Natural killer cell treated with Interleukin-12 subunit alpha and Interleukin-12 subunit beta and Interleukin-15 and Interleukin-18, amount 100 ng/mL, for 72 hours (primary cell): ENCODE data around the gene ALPP. TPM values are rescaled to one million over a fixed set of nuclear protein-coding genes. Genes with fewer than 3 reads are reported as not detected.
"Not testable (repeated sequence)": the region's sequence is repeated elsewhere in the genome, so short reads cannot be mapped to it uniquely, and the experiment has no call there.

Source experiments
- ATAC-seq, 2 donors: fragments of 150-1000 bp; cut with Tn5 transposase in 1 of 2; sonication (Bioruptor Pico), chemical (Tn5 transposase) in 1 of 2; 2 replicates each; pipeline ENCODE4 v1.10.0; 2021
- DNase-seq: peaks from one replicate; pipeline ENCODE4 v3.0.0; 2022; ENCODE audit warnings: low spot score
- H3K27ac Mint-ChIP-seq, 2 donors: 1 replicate in 1 of 2; 2 replicates in 1 of 2; pipeline ENCODE4 v1.8.0; 2022; ENCODE audit warnings: mixed read lengths in 2 of 2, mild to moderate bottlenecking in 1 of 2, moderate library complexity in 1 of 2
- H3K27me3 Mint-ChIP-seq, 2 donors: 1 replicate in 1 of 2; 2 replicates in 1 of 2; pipeline ENCODE4 v1.8.0; 2022; ENCODE audit warnings: mixed read lengths in 2 of 2
- H3K36me3 Mint-ChIP-seq: one replicate; pipeline ENCODE4 v1.8.0; 2022; ENCODE audit warnings: mixed read lengths
- H3K4me1 Mint-ChIP-seq, 2 donors: 1 replicate in 1 of 2; 2 replicates in 1 of 2; pipeline ENCODE4 v1.8.0; 2022; ENCODE audit warnings: low read depth in 2 of 2, mixed read lengths in 2 of 2, mild to moderate bottlenecking in 1 of 2
- H3K4me3 Mint-ChIP-seq: one replicate; pipeline ENCODE4 v1.8.0; 2022; ENCODE audit warnings: mixed read lengths
- H3K9me3 Mint-ChIP-seq: 2 replicates; pipeline ENCODE4 v1.8.0; 2022; ENCODE audit warnings: mixed read lengths
- total RNA-seq, 2 donors: library from RNA; stranded (reverse); gene quantifications; one replicate each; pipeline ENCODE4 v1.2.3, GENCODE V29; 2022

Gene ALPP
- total RNA-seq, 2 donors from 2014 or later: not detected

GRCh38 chr2:232364806-232365594 lies 13.6 kb upstream of the ALPP start:
- peak in 1 of 2 donors; percentile 17 for ATAC-seq
- H3K36me3 Mint-ChIP-seq, DNase-seq, H3K9me3 Mint-ChIP-seq, H3K4me1 Mint-ChIP-seq, H3K27ac Mint-ChIP-seq, H3K27me3 Mint-ChIP-seq, H3K4me3 Mint-ChIP-seq: not testable (repeated sequence)

DNA sequence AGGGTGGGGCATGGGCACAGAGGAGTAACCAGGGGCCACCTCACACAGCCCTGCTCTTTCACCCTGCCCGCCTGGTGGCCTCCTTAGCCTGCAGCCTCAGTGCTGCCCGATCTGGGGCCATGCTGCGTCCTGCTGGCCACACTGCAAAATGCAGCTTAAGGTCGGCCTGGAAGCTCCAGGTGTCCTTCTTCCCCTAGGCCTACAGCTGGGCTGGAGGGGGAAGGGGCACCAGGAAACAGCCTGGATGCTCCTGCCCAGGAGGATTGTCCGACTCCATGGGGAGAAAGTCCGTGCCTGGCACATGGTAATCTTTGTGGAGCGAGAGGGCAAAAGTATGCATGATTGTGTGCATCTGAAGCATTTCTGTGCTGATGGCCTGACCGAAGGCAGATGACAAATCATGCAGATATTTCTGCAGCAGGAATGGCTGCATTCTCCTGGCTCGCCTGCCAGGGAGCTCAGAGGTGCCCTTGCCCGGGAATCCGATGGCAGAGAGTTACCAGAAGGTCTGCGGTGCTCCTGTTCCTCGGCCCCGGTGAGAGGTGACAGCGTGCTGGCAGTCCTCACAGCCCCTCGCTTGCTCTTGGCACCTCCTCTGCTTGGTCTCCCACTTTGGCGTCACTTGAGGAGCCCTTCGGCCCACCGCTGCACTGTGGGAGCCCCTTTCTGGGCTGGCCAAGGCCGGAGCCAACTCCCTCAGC lies 12.8 kb upstream of the ALPP start:
- Mint-ChIP-seq H3K27me3 (no peaks in the 10 kb centered on the region), H3K4me3 (no peak overlapping the region), H3K9me3 (no peaks in the 10 kb centered on the region), H3K27ac (no peak overlapping the region), H3K36me3 (no peaks in the 10 kb centered on the region), H3K4me1 (peaks cover 7 to 10% of the 10 kb centered on the region in 2 donors)
- ATAC-seq (peak; percentile 63 to 64), DNase-seq (no peak)

- not testable (repeated sequence) for H3K9me3 Mint-ChIP-seq, H3K36me3 Mint-ChIP-seq, H3K4me3 Mint-ChIP-seq, ATAC-seq, H3K4me1 Mint-ChIP-seq, DNase-seq, H3K27me3 Mint-ChIP-seq, H3K27ac Mint-ChIP-seq
Observed at GRCh38 chr2:232366461-232366860, 12.1 kb upstream of the ALPP start.

GRCh38 chr2:232367016-232367415 lies 11.5 kb upstream of the ALPP start:
- Mint-ChIP-seq H3K9me3 (no peaks in the 10 kb centered on the region), H3K27ac (no peak overlapping the region), H3K36me3 (no peaks in the 10 kb centered on the region), H3K4me3 (no peak overlapping the region), H3K27me3 (no peaks in the 10 kb centered on the region), H3K4me1 (peaks cover 7 to 10% of the 10 kb centered on the region in 2 donors)
- ATAC-seq (no peak), DNase-seq (no peak)

GRCh38 chr2:232367591-232368233 lies 10.8 kb upstream of the ALPP start:
- H3K36me3 Mint-ChIP-seq: no peaks in the 10 kb centered on the region
- ATAC-seq: no peak

GRCh38 chr2:232368311-232368731 lies 10.2 kb upstream of the ALPP start:
- Mint-ChIP-seq H3K27me3 (no peaks in the 10 kb centered on the region), H3K27ac (no peak overlapping the region), H3K4me3 (no peak overlapping the region), H3K36me3 (no peaks in the 10 kb centered on the region), H3K9me3 (no peaks in the 10 kb centered on the region), H3K4me1 (peaks cover 7 to 10% of the 10 kb centered on the region in 2 donors)
- ATAC-seq (no peak), DNase-seq (no peak)

More at GRCh38 chr2:232367591-232368233, 10.8 kb upstream of the ALPP start:
- Mint-ChIP-seq H3K27me3 (no peaks in the 10 kb centered on the region), H3K27ac (no peak overlapping the region), H3K9me3 (no peaks in the 10 kb centered on the region), H3K4me1 (peaks cover 7 to 10% of the 10 kb centered on the region in 2 donors), H3K4me3 (no peak overlapping the region)
- no peak for DNase-seq

DNA sequence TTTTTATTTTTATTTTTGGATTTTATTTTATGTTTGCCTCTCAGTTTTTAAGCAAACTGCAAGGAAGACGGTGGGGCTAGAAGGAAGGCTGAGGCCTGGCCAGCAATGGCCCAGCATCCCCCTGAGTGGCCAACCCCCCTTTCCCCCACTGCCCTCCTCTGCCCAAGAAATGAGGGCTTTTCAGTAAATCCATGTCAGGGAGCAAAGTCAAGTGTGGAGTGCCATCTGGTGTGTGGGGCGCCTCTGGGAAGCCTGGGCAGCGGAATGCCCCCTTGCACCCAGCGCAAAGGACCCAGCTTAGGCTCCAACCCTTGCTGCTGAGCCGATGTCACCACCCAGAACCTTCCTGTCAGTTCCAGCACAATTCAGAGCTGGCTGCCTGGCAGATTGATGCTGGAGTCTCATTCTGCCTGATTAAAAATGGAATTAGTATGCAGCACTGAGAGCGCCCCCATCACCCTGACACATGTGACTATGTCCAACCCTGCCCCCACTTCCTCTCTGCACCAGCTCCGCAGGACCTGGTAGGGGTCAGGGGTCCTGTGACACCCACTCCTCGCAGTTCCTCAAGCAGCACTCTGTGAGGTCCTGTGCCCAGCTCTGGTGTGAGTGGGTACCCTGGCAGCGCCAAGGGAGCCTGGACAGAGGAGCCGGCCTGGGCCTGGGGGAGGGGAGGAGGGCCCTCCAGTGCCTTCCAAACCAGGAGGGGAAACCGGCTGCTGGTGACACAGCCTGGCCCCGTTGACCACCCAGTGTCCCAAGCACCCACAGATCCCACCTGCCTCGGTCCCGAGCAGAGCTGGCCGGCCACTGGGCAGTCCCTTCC lies 9.2 kb upstream of the ALPP start:
- Mint-ChIP-seq H3K27me3 (no peaks in the 10 kb centered on the region), H3K36me3 (no peaks in the 10 kb centered on the region), H3K27ac (no peak overlapping the region), H3K4me1 (peaks cover 0 to 2% of the 10 kb centered on the region in 2 donors), H3K9me3 (no peaks in the 10 kb centered on the region), H3K4me3 (no peak overlapping the region)
- DNase-seq (no peak), ATAC-seq (peak in 1 of 2 donors; percentile 25)

- H3K4me3 Mint-ChIP-seq, H3K36me3 Mint-ChIP-seq, ATAC-seq, H3K27me3 Mint-ChIP-seq, DNase-seq, H3K9me3 Mint-ChIP-seq, H3K4me1 Mint-ChIP-seq, H3K27ac Mint-ChIP-seq: not testable (repeated sequence)
Observed at GRCh38 chr2:232370007-232370406, 8.5 kb upstream of the ALPP start.

DNA sequence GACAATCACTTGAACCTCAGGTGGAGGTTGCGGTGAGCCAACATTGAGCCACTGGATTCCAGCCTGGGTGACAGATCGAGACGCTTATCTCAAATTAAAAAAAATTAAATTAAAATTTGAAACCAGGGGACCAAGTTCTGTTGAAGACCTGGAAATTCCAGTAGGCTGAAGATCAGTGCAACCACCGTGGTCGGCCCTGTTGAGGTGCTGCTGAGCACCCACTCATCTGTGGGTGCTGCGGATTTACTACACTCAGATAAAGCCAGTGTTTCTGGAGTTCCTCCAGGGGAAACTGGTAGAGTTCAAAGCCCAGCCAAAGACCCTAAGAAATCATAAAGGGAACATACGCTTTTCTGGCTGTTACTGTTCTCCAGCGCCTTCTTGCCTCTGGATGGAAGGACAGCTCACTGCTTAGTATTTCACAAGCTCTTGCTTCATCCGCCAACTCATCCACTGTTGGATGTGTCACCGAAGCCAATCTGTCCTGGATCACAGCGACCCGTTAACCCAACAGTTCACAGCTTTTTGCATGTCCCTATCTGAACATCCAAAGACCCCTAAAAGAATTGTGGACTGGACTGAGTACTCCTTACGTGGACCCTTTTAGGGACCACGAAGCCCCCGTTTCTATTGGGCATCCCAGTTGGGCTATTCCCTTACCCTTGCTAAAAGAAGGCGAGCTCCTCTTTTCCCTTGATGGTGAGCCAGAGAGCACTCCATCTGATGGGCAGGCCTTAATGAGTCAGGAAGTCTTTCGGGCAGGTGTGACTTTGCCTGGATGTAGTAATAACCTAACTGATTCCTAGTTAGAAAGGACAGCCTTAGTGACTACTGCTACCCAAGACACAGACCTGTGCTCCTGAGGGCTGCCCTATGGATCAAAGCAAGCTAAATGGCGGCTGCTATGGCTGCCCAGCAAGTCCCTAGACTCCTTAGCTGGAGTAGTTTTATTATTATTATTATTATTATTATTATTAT lies 6.0 kb upstream of the ALPP start:
- Mint-ChIP-seq H3K27ac (no peak overlapping the region), H3K27me3 (no peaks in the 10 kb centered on the region), H3K36me3 (no peaks in the 10 kb centered on the region), H3K4me3 (no peak overlapping the region), H3K9me3 (no peaks in the 10 kb centered on the region), H3K4me1 (no peaks in the 10 kb centered on the region)
- DNase-seq (no peak), ATAC-seq (no peak)

GRCh38 chr2:232374356-232374755 lies 4.2 kb upstream of the ALPP start:
- no peak overlapping the region for H3K27ac Mint-ChIP-seq
- ATAC-seq (no peak), DNase-seq (no peak)
- no peaks in the 10 kb centered on the region for H3K4me1 Mint-ChIP-seq
- H3K27me3 Mint-ChIP-seq: no peaks in the 10 kb centered on the region
- H3K4me3 Mint-ChIP-seq: no peak overlapping the region
- H3K9me3 Mint-ChIP-seq: no peaks in the 10 kb centered on the region
- no peaks in the 10 kb centered on the region for H3K36me3 Mint-ChIP-seq

DNA sequence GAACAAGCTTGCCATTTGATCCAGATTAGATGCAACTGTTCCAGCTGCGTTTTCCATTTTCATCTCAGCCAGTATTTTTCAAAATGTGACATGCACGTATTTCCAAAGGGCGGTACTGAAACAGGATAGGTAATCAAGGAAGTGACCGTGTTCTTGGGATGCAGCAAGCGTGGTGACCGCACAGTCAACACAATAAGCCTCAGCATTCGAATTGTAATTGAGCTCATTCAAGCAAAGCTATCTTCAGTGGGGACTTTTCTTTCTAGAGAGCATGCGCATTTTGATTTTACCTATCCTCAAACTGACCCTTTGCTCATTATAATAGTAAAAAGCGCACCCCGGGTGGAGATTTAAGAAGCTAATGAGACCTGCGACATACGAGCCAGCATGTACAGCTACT lies 3.4 kb upstream of the ALPP start:
- DNase-seq (no peak), ATAC-seq (no peak)
- Mint-ChIP-seq H3K4me1 (no peaks in the 10 kb centered on the region), H3K4me3 (no peak overlapping the region), H3K9me3 (no peaks in the 10 kb centered on the region), H3K27me3 (no peaks in the 10 kb centered on the region), H3K36me3 (no peaks in the 10 kb centered on the region), H3K27ac (no peak overlapping the region)

- no peak overlapping the region for H3K4me3 Mint-ChIP-seq
- H3K36me3 Mint-ChIP-seq: no peaks in the 10 kb centered on the region
- no peak for ATAC-seq
- H3K27me3 Mint-ChIP-seq: no peaks in the 10 kb centered on the region
- no peak overlapping the region for H3K27ac Mint-ChIP-seq
- H3K4me1 Mint-ChIP-seq: no peaks in the 10 kb centered on the region
- no peaks in the 10 kb centered on the region for H3K9me3 Mint-ChIP-seq
- no peak for DNase-seq
Observed at GRCh38 chr2:232376260-232376659, 2.3 kb upstream of the ALPP start.

- H3K9me3 Mint-ChIP-seq: no peaks in the 10 kb centered on the region
- no peak overlapping the region for H3K4me3 Mint-ChIP-seq
- no peaks in the 10 kb centered on the region for H3K36me3 Mint-ChIP-seq
- no peaks in the 10 kb centered on the region for H3K27me3 Mint-ChIP-seq
- no peak for DNase-seq
- ATAC-seq: no peak
- H3K4me1 Mint-ChIP-seq: no peaks in the 10 kb centered on the region
- no peak overlapping the region for H3K27ac Mint-ChIP-seq
Observed at GRCh38 chr2:232376713-232377112, 1.8 kb upstream of the ALPP start.
